Astrocyte (in vitro differentiated cells and primary cell): ENCODE data around the gene HLCS.

Source experiments
- EZH2 ChIP-seq: IDR thresholded peaks from 2 replicates; pipeline ENCODE4 v1.6.1; 2012; ENCODE audit warnings: mild to moderate bottlenecking, low read length, inconsistent platforms; ENCODE audit not compliant: insufficient read depth
- TF ChIP-seq, protein P1 (sequence below): IDR thresholded peaks from 2 replicates; pipeline ENCODE4 v1.5.1; 2011; ENCODE audit warnings: low read depth, mild to moderate bottlenecking, inconsistent platforms, low read length, moderate library complexity; ENCODE audit not compliant: insufficient read depth

DNA sequence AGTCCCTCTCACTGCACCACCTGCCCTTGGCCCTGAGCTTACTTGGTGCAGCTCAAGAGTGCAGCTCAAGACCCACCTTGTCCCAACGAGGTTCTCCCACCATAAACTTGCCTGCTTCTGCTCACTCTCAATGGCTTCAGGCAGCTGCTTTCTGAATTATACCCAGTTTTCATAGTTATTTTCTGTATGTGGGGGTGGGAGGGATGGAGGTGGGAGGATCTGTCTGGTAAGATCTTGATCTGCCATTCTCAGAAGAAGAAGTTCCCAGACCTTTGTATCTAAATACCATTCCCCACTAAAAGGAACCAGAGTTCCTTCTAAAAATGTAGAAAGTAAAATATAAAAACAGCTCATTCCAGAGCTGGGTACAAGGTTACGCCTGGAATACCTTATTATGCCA, 156.0 kb downstream of the HLCS start:
- TF ChIP-seq, protein P1, sequence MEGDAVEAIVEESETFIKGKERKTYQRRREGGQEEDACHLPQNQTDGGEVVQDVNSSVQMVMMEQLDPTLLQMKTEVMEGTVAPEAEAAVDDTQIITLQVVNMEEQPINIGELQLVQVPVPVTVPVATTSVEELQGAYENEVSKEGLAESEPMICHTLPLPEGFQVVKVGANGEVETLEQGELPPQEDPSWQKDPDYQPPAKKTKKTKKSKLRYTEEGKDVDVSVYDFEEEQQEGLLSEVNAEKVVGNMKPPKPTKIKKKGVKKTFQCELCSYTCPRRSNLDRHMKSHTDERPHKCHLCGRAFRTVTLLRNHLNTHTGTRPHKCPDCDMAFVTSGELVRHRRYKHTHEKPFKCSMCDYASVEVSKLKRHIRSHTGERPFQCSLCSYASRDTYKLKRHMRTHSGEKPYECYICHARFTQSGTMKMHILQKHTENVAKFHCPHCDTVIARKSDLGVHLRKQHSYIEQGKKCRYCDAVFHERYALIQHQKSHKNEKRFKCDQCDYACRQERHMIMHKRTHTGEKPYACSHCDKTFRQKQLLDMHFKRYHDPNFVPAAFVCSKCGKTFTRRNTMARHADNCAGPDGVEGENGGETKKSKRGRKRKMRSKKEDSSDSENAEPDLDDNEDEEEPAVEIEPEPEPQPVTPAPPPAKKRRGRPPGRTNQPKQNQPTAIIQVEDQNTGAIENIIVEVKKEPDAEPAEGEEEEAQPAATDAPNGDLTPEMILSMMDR = no peak
- TF ChIP-seq EZH2 = no peak
